ENCODE measurements around the gene TRPM4. TPM values are rescaled to one million over a fixed set of nuclear protein-coding genes. Genes with fewer than 3 reads are reported as not detected.

TRPM4 gene
- polyA plus RNA-seq, 1 of the 3 experiments (the other 2 are of a cell fraction): 20.6 TPM

- ChIA-PET CTCF (interaction anchor here (0.9 to 6.2 kb wide), 12 partner anchors 9 to 110 kb away, joined by 3 to 86 read pairs (median 7); no protein-coding TSS in a partner anchor), POLR2A (interaction anchor here (0.8 to 1.9 kb wide), 3 partner anchors 9 to 36 kb away, joined by 3 to 10 read pairs (median 3); no protein-coding TSS in a partner anchor)
- Histone ChIP-seq H3K4me1 (ENCODE audit: control insufficient read depth in 1 of 2, insufficient read depth in 2 of 2, low read depth in 1 of 2, low read length in 1 of 2) (peaks cover 18 to 23% of the 10 kb centered on the region in 2 experiments; a peak in 2 of 4 replicates), H3K4me3 (ENCODE audit: low read depth in 2 of 2, low read length in 1 of 2) (peak overlapping the region; percentile 66 to 78), H3K27ac (ENCODE audit: low read depth in 2 of 2, low read length in 1 of 2) (peak overlapping the region; percentile 47 to 72; a peak in 3 of 4 replicates), H3K79me2 (ENCODE audit: insufficient read depth) (no peaks in the 10 kb centered on the region; the same call in 1 of the 2 replicates), H3F3A (replicated peaks; ENCODE audit: insufficient read depth) (peaks cover 38% of the 10 kb centered on the region), H3K9me3 (no peaks in the 10 kb centered on the region), H2AFZ (ENCODE audit: low read depth) (peak overlapping the region; percentile 29; the same call in 1 of the 2 replicates), H3K4me2 (peak overlapping the region; percentile 93), H3K9ac (peak overlapping the region; percentile 70), H3K9me2 (no peaks in the 10 kb centered on the region), H3K36me3 (replicated peaks in 1 of 2; ENCODE audit: control insufficient read depth in 1 of 2, insufficient read depth in 2 of 2, low read length in 1 of 2) (peaks cover 0 to 5% of the 10 kb centered on the region in 2 experiments), H3K27me3 (ENCODE audit: insufficient read depth) (no peaks in the 10 kb centered on the region), H4K20me1 (ENCODE audit: insufficient read depth) (peaks cover 7% of the 10 kb centered on the region; the same call in 1 of the 2 replicates)
- DNase-seq: peak; percentile 72
- TF ChIP-seq GABPA (IDR thresholded peaks at IDR 0.05; ENCODE audit: low read depth): 0 out of 2 replicates have a peak, but pooled peaks have one; percentile 10
- no peak for TF ChIP-seq CHD2 (IDR thresholded peaks at IDR 0.05; ENCODE audit: low read length, partially characterized antibody)
- WGBS (ENCODE audit: low lambda C conversion rate): 16% methylated on average over 32 of the region's 68 CpGs
Measured at GRCh38 chr19:49114630-49115363, 42.8 kb upstream of the TRPM4 start.

- CTCF ChIA-PET: interaction anchor here (1.0 to 6.2 kb wide), 7 partner anchors 10 to 109 kb away, joined by 3 to 86 read pairs (median 3); no protein-coding TSS in a partner anchor
- no peak for TF ChIP-seq RAD21 (IDR thresholded peaks at IDR 0.05; ENCODE audit: low read length)
- TF ChIP-seq ELF1 (IDR thresholded peaks at IDR 0.05): no peak
- no peak for TF ChIP-seq NFIC (IDR thresholded peaks at IDR 0.05; ENCODE audit: borderline replicate concordance)
- TF ChIP-seq SIN3A (IDR thresholded peaks at IDR 0.05; ENCODE audit: borderline replicate concordance, low read depth, low read length): no peak
- TF ChIP-seq ZBTB33 (IDR thresholded peaks at IDR 0.05; ENCODE audit: borderline replicate concordance, low read depth): no peak
- no peak for TF ChIP-seq EZH2phosphoT487 (IDR thresholded peaks at IDR 0.05; ENCODE audit: borderline replicate concordance, low read depth)
- no peak for TF ChIP-seq FOSL2 (IDR thresholded peaks at IDR 0.05; ENCODE audit: borderline replicate concordance, low read depth)
- no peak for TF ChIP-seq FOXM1 (IDR thresholded peaks at IDR 0.05; ENCODE audit: low read depth)
- no peak for TF ChIP-seq TEAD4 (IDR thresholded peaks at IDR 0.05; ENCODE audit: borderline replicate concordance, insufficient read depth)
- no peak for TF ChIP-seq PBX3 (IDR thresholded peaks at IDR 0.05)
Measured at GRCh38 chr19:49116544-49116943, 41.0 kb upstream of the TRPM4 start.

More at GRCh38 chr19:49116544-49116943, 41.0 kb upstream of the TRPM4 start:
- H3K9ac ChIP-seq: no peak overlapping the region
- POLR2A ChIA-PET: interaction anchor here (0.7 kb wide), 1 partner anchor 11 kb away, joined by 5 read pairs; no protein-coding TSS in a partner anchor
- no peak overlapping the region for H3K4me2 ChIP-seq
- DNase-seq: no peak
- H3K27me3 ChIP-seq (ENCODE audit: insufficient read depth): no peaks in the 10 kb centered on the region
- H3K79me2 ChIP-seq (ENCODE audit: insufficient read depth): no peaks in the 10 kb centered on the region; the same call in 1 of the 2 replicates
- 83% methylated on average over 1 of the region's 1 CpG for WGBS (ENCODE audit: low lambda C conversion rate)
- no peak overlapping the region for H3K27ac ChIP-seq (ENCODE audit: low read depth in 2 of 2, low read length in 1 of 2)
- H3K9me3 ChIP-seq: no peaks in the 10 kb centered on the region
- H4K20me1 ChIP-seq (ENCODE audit: insufficient read depth): no peaks in the 10 kb centered on the region
- peaks cover 21% of the 10 kb centered on the region for H3F3A ChIP-seq (replicated peaks; ENCODE audit: insufficient read depth)
- H2AFZ ChIP-seq (ENCODE audit: low read depth): no peak overlapping the region
- peaks cover 0 to 5% of the 10 kb centered on the region in 2 experiments for H3K36me3 ChIP-seq (replicated peaks in 1 of 2; ENCODE audit: control insufficient read depth in 1 of 2, insufficient read depth in 2 of 2, low read length in 1 of 2)
- no peaks in the 10 kb centered on the region for H3K9me2 ChIP-seq
- H3K4me1 ChIP-seq (ENCODE audit: control insufficient read depth in 1 of 2, insufficient read depth in 2 of 2, low read depth in 1 of 2, low read length in 1 of 2): peaks cover 5 to 29% of the 10 kb centered on the region in 2 experiments; a peak in 1 of 4 replicates
- no peak overlapping the region for H3K4me3 ChIP-seq (ENCODE audit: low read depth in 2 of 2, low read length in 1 of 2)

Measured in SK-N-SH (cell line).